C4-2B (cell line): ENCODE data around the gene ZFY.

Experiments used
- CTCF ChIP-seq: fragments of 450-650 bp; conservative IDR thresholded peaks from 2 replicates; pipeline ENCODE4 v1.5.1; 2017; ENCODE audit warnings: mild to moderate bottlenecking
- ZFX ChIP-seq: fragments of 450-650 bp; IDR thresholded peaks from 2 replicates; pipeline ENCODE4 v1.6.1; 2017

GRCh38 chrY:2954735-2955134, 19.6 kb downstream of the ZFY start:
- TF ChIP-seq ZFX (no peak), CTCF (no peak)
